Measurements from ENCODE around the gene XRRA1. TPM values are rescaled to one million over a fixed set of nuclear protein-coding genes. Genes with fewer than 3 reads are reported as not detected.

The XRRA1 gene
- total RNA-seq, 1 donor, result 7.8 TPM

GRCh38 chr11:74844072-74844471 is 104.8 kb downstream of the XRRA1 start:
- DNase-seq (ENCODE audit: low read depth), result no peak
- TF ChIP-seq CTCF (IDR thresholded peaks at IDR 0.05; ENCODE audit: insufficient read depth, low read depth, low read length), result no peak
- no peak overlapping the region for H3K4me3 ChIP-seq (ENCODE audit: low read depth, low read length)

- H3K4me3 ChIP-seq (ENCODE audit: low read depth, low read length), result no peak overlapping the region
- TF ChIP-seq CTCF (IDR thresholded peaks at IDR 0.05; ENCODE audit: insufficient read depth, low read depth, low read length), result peak; percentile 19
- DNase-seq (ENCODE audit: low read depth), result no peak
Measured at GRCh38 chr11:74842967-74843366, 105.9 kb downstream of the XRRA1 start.

- TF ChIP-seq CTCF (IDR thresholded peaks at IDR 0.05; ENCODE audit: insufficient read depth, low read depth, low read length), result no peak
- no peak for DNase-seq (ENCODE audit: low read depth)
- H3K4me3 ChIP-seq (ENCODE audit: low read depth, low read length), result no peak overlapping the region
Measured at GRCh38 chr11:74840486-74840885, 108.4 kb downstream of the XRRA1 start.

GRCh38 chr11:74839971-74840370 is 108.9 kb downstream of the XRRA1 start:
- DNase-seq (ENCODE audit: low read depth), result no peak
- TF ChIP-seq CTCF (IDR thresholded peaks at IDR 0.05; ENCODE audit: insufficient read depth, low read depth, low read length), result no peak
- no peak overlapping the region for H3K4me3 ChIP-seq (ENCODE audit: low read depth, low read length)

- no peak for TF ChIP-seq CTCF (IDR thresholded peaks at IDR 0.05; ENCODE audit: insufficient read depth, low read depth, low read length)
- no peak overlapping the region for H3K4me3 ChIP-seq (ENCODE audit: low read depth, low read length)
- no peak for DNase-seq (ENCODE audit: low read depth)
Measured at GRCh38 chr11:74839446-74839845, 109.4 kb downstream of the XRRA1 start.

GRCh38 chr11:74838188-74838587 is 110.7 kb downstream of the XRRA1 start:
- peak; percentile 44 for DNase-seq (ENCODE audit: low read depth)
- no peak for TF ChIP-seq CTCF (IDR thresholded peaks at IDR 0.05; ENCODE audit: insufficient read depth, low read depth, low read length)

GRCh38 chr11:74837191-74837590 is 111.7 kb downstream of the XRRA1 start:
- no peak overlapping the region for H3K4me3 ChIP-seq (ENCODE audit: low read depth, low read length)
- no peak for DNase-seq (ENCODE audit: low read depth)
- TF ChIP-seq CTCF (IDR thresholded peaks at IDR 0.05; ENCODE audit: insufficient read depth, low read depth, low read length), result no peak

More at GRCh38 chr11:74838188-74838587, 110.7 kb downstream of the XRRA1 start:
- H3K4me3 ChIP-seq (ENCODE audit: low read depth, low read length), result no peak overlapping the region

Data from fibroblast of villous mesenchyme (primary cell).